Measurements from ENCODE around the gene ABCA12. TPM values are rescaled to one million over a fixed set of nuclear protein-coding genes. Genes with fewer than 3 reads are reported as not detected.

ABCA12 gene
- total and polyA plus RNA-seq, 2 of the 13 experiments (the other 11 are each of a cell fraction or from before 2014, with no cell fraction given) = 0.02 to 0.07 TPM

- TF ChIP-seq ZSCAN22 (CRISPR knock-in tag; IDR thresholded peaks at IDR 0.05) (no peak), HDAC6 (IDR thresholded peaks at IDR 0.05; ENCODE audit: low read depth, low read length) (no peak), NR1H2 (CRISPR knock-in tag; IDR thresholded peaks at IDR 0.05; ENCODE audit: borderline replicate concordance, low read depth) (no peak), ZNF17 (CRISPR knock-in tag; IDR thresholded peaks at IDR 0.05) (no peak), TEAD3 (CRISPR knock-in tag; optimal IDR thresholded peaks at IDR 0.05; ENCODE audit: borderline replicate concordance) (no peak), ZNF672 (CRISPR knock-in tag; IDR thresholded peaks at IDR 0.05) (no peak), IKZF5 (CRISPR knock-in tag; IDR thresholded peaks at IDR 0.05) (no peak), MAFF (IDR thresholded peaks at IDR 0.05; ENCODE audit: low read depth, low read length) (no peak), THAP9 (CRISPR knock-in tag; IDR thresholded peaks at IDR 0.05; ENCODE audit: borderline replicate concordance) (no peak), NFIB (CRISPR knock-in tag; IDR thresholded peaks at IDR 0.05; ENCODE audit: borderline replicate concordance) (no peak), NR0B2 (CRISPR knock-in tag; IDR thresholded peaks at IDR 0.05) (no peak)
Observed at GRCh38 chr2:215060861-215061536, 77.4 kb downstream of the ABCA12 start (continued).

Data from HepG2 (cell line).